Umbilical cord (tissue), 2 donors: Measurements from ENCODE around the gene PLGRKT. TPM values are rescaled to one million over a fixed set of nuclear protein-coding genes. Genes with fewer than 3 reads are reported as not detected.
"Not testable (repeated sequence)": the region's sequence is repeated elsewhere in the genome, so short reads cannot be mapped to it uniquely, and the experiment has no call there.

ENCODE experiments used
- DNase-seq: peaks from one replicate; pipeline ENCODE4 v3.0.0-alpha.2; 2015; ENCODE audit warnings: low spot score
- total RNA-seq: library from RNA; depleted of rRNA; stranded (reverse); fragments of >200 nt; gene quantifications from one replicate; pipeline ENCODE4 v1.2.3, GENCODE V29; 2014; ENCODE audit warnings: low replicate concordance; ENCODE audit not compliant: insufficient read depth

PLGRKT gene, protein sequence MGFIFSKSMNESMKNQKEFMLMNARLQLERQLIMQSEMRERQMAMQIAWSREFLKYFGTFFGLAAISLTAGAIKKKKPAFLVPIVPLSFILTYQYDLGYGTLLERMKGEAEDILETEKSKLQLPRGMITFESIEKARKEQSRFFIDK
- 9.9 TPM for total RNA-seq

DNA sequence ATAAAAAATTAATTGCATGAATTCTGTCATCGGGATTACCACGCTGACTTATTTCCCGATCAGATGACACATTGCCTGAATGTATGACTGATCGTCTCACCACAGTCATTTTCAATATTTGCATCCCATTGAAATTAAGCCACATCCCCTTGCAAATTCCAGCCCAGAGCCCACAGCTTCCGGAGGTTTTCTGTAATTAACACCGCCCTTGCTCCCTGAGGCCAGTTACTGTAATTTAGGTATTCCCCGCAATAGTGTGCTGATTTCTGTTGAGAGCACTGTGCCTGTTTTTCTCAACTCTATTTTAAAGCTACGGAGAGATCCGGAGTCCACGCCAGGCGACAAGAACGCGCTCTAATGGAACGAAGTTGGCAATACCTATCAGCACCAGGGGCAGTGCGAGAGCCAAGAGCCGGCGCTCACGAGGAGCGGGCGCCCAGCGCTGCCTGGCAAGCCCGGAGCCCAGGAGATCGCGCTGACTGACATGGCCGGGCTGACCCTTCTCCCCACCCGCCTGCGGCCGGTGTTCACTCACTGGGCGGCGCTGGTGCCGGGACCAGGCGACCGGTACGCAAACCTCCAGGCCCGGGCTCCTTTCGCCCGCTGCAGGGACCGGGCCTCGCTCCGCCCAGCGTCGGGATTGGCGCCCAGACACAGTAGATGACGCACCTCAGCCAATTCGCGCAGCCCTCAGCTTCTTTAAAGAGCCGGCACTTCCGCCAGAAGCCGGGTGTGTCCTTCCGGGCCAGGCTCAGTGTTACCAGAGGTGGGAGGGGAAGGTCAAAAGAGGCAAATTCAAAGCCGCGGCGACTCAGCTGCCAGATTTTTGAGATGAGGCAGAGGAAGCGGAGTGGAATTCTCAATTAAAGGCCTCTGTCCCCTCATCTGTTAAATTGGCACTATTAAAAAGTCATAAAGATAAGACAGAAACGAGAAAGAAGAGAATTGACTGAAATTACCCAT is at the start of gene PLGRKT:
PLGRKT (minus strand) TSS at position 672 of the 963 bp plus-strand sequence. CDS start 5,948 bp downstream, outside the sequence.
- DNase-seq = peak; percentile 98

DNA sequence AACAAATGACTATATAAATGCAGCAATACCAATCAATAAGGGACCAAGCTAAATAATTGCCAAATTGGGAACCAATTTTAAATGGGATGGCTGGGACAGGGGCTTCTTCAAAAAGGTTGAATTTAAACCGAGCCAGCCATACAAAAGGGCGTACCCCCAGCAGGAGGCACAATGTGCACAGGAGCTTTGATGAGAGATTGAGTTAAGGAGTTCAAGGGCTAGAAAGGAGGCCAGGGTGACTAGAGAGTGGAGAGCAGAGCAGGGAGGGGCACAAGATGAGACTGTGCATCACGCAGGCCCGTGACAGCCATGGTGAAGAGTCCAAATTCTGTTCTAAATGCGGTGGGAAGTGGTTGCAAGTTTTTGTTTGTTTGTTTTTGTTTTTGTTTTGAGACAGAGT is 49.3 kb upstream of the PLGRKT start:
- no peak for DNase-seq

DNA sequence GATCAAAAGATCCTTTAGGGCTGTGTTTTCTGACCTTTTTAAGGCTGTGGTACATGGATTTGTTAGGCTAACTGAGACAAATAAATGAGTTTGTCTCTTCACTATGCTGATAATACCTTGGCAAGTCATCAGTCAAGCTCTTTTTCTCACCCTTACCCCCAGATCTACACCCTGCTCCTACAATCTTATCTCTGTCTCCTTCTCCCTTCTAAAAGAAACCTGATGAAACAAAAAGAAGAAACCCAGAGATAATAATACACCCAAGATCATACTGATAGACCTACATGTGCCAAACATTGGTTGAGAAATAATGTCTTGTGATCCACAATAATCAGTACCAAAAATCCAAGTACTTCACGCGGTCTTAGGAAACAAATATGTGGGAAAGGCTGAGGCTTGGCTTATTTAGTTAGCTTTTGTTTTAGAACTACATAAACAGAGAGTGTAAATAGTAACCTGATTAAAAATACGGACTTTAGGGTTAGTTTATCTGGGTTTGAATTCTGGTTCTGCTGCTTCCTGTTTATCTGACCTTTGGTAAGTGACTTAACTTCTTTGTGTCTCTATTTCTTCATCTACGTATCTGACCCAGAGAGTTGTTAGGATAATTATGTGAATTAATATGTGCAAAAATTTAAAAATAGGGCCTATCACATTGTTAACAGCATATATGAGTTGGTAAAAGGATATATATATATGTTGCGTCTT is 47.8 kb upstream of the PLGRKT start:
- no peak for DNase-seq

DNA sequence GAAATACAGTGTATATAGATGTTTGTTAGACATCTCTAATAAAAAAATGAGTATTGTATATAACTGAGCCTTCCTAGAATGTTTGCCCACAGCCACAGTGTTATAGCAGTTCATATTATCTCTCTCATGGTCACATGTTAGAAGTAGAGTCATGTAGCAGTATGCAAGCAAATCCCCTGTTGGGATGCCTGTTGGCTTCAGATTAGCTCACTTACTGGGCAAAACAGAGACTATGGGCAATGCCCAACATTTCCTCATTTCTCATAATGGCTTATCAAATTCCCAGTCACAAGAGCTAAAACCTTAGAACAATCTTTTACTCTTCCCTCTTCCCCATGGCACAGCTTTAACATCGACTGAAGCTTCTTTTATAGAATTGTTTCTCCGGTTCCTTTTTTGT is 45.6 kb upstream of the PLGRKT start:
- DNase-seq = no peak

DNA sequence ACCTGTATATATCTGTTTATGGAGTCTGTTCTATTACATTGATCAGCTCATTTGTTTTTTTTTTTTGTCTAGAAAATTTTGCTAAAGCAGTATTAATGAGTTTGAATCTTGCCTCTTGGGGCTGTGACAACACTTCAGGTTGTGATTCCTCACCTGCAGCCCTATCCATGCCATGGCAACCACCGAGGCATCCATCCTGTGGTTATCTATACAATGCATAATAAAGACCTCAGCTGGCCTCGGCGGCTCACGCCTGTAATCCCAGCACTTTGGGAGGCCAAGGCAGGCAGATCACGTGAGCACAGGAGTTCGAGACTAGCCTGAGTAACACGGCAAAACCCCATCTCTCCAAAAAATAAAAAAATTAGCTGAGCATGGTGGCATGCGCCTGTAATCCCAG is 44.5 kb upstream of the PLGRKT start:
- DNase-seq = no peak

DNA sequence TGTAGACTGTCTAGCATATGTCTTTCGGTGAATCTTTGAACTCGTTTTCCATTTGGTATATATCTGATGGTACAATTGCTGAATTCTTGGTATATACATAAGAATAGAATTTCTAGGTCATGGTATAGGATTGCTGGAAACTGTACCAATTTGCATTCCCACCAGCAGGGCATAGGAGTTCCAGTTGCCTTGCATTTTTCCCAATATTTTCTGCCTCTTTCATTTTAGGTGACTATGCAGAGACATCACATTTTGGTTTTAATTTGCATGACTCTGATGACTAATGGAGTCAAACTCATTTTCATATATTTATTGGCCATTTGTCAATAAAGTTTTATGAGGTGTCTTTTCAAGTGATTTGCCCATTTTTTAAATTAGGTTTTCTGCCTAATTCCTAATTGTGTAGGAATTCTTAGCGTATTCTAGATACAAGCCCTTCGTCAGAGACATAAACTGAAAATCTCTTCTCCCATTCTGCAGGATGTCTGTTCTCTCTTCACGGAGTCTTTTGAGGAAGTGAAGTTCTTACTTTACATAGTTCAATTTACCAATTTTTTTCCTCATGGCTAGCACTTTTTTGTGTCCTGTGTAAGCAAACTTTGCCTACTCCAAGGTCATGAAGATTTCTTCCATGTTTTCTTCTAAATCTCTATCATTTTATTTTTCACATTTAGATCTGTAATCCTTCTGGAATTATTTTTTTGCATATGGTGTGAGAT is 43.8 kb upstream of the PLGRKT start:
- no peak for DNase-seq

DNA sequence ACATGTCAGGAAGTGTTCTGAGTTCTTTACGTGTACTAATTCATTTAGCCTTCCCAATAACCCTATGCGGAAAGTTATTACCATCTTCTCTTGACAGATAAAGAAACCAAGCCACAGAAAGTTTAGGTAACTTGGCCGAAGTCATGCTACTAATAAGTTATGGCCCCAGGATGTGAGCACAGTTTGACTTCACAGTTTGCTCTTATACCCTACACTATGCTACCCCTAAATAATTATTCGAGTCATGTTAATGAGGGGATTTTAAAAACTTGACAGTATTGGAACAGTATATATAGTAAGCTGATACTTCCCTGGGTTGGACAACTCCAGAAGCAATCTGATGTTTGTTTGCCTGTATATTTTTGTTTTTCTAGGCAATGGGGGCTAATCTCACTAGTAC is 43.2 kb upstream of the PLGRKT start:
- no peak for DNase-seq

DNA sequence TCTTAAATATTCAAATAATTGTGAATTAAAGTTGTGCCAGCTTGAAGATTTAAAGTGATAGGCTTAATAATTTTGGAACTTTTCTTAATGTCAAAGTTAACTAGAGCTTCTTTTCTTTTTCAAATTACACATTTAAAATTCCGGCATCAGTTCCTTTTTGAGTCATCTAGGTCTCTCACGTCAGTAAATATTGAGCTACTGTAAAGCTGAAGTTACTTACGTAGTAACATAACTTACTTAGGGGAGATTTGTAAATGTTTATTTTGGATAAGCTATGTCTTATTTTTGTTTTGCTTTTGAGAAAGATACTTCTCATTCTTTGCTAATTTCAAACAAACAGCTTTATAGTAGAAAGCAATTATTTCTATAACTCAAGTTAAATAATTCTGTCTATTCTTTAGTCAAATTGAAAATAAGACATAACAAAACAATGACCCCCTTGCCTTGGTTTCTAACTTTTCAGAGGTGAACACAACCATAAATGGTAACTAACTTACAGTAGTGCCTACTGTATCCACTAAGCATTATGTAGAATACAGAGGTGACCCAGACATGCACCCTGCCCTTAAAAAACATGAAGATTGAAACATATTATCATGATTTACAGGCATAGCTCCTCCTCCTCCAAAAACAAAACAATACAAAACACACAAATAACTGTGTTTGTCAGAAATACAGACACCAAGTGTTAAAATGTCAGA is 42.4 kb upstream of the PLGRKT start:
- DNase-seq = no peak

DNA sequence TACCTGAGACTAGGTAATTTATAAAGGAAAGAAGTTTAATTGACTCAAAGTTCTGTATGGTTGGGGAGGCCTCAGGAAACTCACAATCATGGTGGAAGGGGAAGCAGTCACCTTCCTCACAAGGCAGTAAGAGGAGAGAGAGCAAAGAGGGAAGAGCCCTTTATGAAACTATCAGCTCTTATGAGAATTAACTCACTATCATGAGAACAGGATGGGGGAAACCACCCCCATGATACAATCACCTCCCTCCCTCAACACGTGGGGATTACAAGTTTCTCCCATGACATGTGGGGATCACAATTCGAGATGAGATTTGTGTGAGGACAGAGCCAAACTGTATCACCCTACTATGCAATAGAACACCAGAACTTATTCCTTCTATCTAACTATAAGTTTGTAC is 40.5 kb upstream of the PLGRKT start:
- DNase-seq = no peak

DNA sequence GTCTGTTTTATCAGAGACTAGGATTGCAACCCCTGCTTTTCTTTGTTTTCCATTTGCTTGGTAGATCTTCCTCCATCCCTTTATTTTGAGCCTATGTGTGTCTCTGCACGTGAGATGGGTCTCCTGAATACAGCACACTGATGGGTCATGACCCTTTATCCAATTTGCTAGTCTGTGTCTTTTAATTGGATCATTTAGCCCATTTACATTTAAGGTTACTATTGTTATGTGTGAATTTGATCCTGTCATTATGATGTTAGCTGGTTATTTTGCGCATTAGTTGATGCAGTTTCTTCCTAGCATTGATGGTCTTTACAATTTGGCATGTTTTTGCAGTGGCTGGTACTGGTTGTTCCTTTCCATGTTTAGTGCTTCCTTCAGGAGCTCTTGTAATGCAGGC is 37.9 kb upstream of the PLGRKT start:
- not testable (repeated sequence) for DNase-seq

DNA sequence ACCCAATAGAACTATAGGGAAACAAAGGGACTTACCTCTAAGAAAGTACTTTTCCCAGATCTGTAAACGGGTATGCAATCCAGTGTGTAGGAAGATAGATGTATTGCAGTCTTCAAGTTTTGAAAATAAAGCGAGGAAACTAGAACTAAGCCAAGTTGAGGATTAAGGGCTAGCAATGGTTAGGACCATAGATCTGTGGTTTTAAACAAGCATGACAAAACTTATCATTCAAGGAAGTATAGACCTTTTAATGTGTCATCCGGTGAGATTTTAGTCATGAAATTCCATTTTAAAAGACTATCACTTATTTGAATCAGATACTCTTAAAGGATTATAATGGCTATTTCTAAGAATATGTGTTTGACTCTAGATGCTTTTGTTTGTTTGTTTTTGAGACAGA is 33.1 kb upstream of the PLGRKT start:
- no peak for DNase-seq

DNA sequence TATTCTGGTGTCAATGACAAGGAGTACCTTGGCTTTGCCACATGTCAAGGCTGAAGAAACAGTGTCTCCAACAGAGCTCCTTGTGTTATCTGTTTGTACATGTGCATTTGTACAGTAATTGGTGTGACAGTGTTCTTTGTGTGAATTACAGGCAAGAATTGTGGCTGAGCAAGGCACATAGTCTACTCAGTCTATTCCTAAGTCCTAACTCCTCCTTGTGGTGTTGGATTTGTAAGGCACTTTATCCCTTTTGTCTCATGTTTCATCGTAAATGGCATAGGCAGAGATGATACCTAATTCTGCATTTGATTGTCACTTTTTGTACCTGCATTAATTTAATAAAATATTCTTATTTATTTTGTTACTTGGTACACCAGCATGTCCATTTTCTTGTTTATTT is 32.4 kb upstream of the PLGRKT start:
- DNase-seq = no peak

DNA sequence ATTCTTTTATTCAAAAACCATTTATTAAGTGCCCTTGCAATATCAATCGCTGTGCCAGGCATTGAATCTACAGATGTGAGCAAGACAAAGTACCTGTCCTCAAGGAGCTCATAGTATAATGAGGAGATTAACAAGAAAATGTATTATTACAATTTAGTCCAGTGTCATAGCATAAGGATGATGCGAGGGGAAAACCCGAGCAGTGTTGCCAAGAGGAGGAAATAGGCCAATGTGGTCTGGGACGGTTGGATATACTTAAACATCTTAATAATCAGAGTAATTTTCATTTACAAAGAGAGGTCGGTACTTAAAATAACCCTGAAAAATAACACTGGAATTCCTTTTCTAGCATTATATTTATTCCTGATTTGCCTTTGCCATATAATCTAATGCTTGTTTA is 31.1 kb upstream of the PLGRKT start:
- DNase-seq = no peak

DNA sequence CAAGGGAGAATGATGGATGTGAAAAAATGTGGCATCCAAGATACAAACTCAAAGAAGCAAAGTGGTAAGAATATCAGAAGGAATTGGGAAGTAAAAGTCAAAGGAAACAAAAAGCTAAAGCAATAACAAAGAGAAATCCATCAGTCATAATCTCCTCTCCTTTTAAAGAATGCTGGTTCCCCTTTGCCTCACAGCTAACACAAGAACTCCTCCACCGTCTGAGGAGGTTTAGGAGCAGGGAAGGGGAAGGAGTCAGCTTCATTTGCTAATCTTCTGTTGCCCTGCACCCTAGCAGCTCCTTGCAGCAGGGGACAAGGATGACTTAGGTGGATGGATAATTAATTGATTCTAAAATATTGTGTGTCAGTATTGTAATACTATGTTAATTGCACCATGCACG is 29.0 kb upstream of the PLGRKT start:
- no peak for DNase-seq

DNA sequence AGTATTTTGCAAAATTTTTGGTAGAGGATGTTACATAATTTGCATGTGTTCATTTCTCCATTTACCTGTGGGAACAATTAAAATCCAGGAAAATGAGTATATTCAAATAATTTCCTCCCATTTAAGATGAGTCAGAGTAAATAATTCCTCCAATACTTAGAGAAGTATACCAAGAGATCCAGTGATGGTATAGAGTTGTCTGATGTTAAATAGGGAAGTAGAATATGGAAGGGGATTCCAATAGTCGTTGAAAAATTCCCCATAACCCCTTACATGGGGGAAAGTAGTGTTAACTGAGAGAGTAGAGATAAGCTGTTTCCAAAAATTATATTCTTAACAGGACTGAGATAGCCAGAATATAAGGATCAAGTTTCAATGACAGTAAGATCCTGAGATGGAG is 28.3 kb upstream of the PLGRKT start:
- DNase-seq = no peak

DNA sequence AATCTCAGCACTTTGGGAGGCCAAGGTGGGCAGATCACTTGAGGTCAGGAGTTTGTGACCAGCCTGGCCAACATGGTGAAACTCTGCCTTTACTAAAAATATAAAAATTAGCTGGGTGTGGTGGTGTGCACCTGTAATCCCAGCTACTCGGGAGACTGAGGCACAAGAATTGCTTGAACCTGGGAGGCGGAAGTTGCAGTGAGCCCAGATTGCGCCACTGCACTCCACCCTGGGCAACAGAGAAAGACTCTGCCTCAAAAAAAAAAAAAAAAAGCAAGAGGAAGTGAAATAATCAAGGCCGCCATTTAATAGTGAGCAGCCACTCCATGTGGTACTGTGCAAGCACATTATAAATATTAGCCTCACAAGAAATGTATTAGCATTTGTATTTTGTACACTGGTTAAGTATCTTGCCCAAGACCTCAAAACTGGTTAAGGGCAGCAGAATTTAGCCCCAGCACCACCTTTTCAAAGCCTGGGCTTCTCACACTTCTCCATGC is 27.2 kb upstream of the PLGRKT start:
- not testable (repeated sequence) for DNase-seq

DNA sequence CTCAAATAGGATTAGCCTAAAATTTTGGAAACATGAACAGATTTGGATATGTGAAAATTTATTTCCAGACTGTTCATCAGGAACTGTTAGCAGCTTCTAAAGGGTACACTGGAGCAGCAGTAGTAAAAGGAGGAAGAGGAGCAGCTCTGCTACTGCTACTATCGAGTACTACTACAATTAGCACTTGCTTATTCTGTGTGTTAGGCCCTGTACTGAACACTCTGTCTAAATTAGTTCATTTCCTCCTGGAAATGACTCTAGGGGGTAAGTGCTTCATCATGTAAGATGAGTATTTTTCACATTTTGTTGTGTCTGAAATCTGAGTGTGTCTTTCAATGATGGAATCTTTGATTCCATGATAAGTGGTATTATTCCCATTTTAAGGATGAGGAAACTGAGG is 22.4 kb upstream of the PLGRKT start:
- no peak for DNase-seq

DNA sequence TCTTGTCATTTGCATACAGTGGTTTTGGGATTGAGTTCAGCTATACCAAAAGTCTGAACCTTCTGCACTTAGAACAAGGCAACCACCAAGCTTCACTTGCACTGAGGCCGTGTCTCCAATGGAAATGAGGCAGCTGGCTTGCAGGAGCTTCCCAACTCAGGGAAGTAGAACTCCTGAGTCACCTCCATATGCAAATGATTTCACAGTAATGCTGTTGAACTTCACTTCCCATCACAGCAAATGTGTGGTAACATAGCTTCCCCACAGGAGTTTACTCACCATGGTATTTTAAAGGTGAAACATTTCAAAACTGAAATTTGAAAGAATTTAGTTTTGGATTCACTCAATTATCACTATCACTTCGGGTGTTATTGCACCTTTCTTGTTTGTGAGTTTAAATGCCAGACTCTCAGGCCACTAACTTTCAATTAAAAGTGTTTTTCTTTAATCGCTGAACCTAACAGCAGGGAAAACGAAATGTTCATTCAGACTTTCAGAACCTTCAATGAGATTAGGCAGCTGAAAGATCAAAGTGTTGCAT is 21.6 kb upstream of the PLGRKT start:
- no peak for DNase-seq

DNA sequence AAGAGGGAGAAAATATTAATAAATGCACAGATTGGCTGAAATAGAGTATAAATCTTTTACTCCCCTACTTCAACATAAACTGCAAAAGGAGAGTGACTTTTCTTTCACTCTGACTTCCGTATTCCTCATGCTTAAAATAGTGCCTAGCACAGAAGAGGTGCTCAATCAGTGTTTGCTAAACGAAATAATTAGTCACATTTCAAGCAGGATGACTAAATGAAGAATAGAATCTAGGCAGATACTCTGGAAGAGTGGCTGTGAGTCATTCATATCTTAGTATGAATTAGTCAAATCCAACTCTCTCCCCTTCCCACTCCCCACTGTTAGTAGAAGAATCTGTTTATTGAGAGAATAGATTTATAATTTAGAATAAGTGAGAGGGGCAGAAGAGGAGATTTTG is 17.5 kb upstream of the PLGRKT start:
- DNase-seq = no peak

DNA sequence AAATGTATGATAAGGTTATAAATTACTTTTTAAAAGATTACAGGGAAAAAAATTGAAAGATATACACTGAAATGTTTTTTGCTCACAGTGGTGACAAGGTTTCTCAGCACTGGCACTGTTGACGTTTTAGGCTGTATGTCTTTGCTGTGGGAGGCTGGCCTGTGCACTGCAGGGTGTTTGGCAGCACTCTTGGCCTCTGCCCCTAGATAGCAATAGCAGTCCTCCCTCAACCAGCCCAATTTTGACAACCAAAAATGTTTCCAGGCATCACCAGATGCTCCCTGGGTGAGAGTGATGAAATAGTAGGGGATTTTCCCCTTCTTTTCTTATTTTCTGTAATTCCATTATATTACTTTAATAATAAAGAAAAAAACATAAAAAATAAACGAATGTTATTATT is 15.9 kb upstream of the PLGRKT start:
- no peak for DNase-seq

DNA sequence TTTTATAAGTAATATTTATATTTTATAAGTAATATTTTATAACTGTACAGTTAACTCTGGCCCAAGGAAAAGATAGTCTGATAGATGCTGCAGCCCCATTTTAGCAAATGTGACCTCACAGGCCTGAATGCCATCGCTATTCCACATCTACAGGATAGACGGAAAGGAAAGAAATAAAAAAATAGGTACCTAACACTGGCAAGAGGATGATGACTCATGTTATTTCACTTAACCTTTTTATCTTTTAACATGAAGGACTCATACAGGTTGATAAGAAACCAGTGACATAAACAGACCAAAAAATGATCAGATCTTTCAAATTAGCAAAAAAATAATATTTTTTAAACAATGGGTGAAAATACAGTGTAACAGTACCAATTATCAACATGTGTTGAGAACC is 15.3 kb upstream of the PLGRKT start:
- DNase-seq = no peak
